Measurements from ENCODE around the gene ATP8B3.

The ATP8B3 gene

DNA sequence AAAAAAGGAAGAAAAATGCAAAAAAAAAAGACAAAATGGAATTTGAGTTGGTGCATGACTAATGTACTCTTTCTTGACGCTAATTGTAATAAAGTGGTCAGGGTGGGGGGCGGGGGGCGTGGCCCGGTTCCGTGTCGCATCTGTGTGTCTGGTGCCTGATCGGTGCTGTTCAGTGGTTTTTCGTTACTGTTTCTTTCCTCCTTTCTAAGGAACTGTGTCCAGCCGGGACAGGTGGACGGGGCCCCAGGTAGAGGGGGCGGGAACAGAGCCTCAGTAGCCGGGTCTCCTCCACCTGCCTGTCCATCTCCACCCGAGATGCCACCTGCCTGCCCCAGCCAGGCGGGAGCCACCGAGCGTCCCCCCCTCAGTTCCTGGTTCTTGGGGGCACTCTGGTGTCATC is 32.5 kb downstream of the ATP8B3 start:
- TF ChIP-seq SIN3A (IDR thresholded peaks at IDR 0.05; ENCODE audit: borderline replicate concordance, insufficient read depth, low read length) (no peak), FOXP2 (optimal IDR thresholded peaks at IDR 0.05; ENCODE audit: borderline replicate concordance, extremely low read depth, extremely low read length, insufficient read depth) (no peak), POLR2AphosphoS5 (IDR thresholded peaks at IDR 0.05; ENCODE audit: low read depth, low read length) (no peak), TAF1 (IDR thresholded peaks at IDR 0.05; ENCODE audit: borderline replicate concordance, insufficient read depth, low read length) (no peak)
- TF ChIP-seq, protein P1, sequence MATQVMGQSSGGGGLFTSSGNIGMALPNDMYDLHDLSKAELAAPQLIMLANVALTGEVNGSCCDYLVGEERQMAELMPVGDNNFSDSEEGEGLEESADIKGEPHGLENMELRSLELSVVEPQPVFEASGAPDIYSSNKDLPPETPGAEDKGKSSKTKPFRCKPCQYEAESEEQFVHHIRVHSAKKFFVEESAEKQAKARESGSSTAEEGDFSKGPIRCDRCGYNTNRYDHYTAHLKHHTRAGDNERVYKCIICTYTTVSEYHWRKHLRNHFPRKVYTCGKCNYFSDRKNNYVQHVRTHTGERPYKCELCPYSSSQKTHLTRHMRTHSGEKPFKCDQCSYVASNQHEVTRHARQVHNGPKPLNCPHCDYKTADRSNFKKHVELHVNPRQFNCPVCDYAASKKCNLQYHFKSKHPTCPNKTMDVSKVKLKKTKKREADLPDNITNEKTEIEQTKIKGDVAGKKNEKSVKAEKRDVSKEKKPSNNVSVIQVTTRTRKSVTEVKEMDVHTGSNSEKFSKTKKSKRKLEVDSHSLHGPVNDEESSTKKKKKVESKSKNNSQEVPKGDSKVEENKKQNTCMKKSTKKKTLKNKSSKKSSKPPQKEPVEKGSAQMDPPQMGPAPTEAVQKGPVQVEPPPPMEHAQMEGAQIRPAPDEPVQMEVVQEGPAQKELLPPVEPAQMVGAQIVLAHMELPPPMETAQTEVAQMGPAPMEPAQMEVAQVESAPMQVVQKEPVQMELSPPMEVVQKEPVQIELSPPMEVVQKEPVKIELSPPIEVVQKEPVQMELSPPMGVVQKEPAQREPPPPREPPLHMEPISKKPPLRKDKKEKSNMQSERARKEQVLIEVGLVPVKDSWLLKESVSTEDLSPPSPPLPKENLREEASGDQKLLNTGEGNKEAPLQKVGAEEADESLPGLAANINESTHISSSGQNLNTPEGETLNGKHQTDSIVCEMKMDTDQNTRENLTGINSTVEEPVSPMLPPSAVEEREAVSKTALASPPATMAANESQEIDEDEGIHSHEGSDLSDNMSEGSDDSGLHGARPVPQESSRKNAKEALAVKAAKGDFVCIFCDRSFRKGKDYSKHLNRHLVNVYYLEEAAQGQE (IDR thresholded peaks at IDR 0.05; ENCODE audit: insufficient read depth in 1 of 2, low read depth in 2 of 2, low read length in 2 of 2), result no peak

DNA sequence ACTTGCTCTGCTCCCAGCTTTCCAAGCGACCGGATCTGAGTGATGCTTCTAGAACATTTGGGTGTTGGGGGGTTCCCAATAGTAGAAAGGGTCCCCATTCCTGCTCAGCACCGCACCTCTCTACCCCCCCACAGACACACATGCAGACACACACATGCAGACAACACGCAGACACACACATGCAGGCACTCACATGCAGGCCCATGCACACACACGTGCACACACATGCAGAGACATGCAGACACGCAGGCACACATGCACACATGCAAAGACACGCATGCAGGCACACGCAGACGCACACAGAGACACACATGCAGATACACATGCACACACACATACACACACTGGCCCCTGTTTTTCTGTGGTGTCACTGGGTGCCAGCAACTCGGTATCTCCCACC is 34.9 kb downstream of the ATP8B3 start:
- TF ChIP-seq SIN3A (IDR thresholded peaks at IDR 0.05; ENCODE audit: borderline replicate concordance, insufficient read depth, low read length) (no peak), TAF1 (IDR thresholded peaks at IDR 0.05; ENCODE audit: borderline replicate concordance, insufficient read depth, low read length) (no peak), FOXP2 (optimal IDR thresholded peaks at IDR 0.05; ENCODE audit: borderline replicate concordance, extremely low read depth, extremely low read length, insufficient read depth) (no peak), POLR2AphosphoS5 (IDR thresholded peaks at IDR 0.05; ENCODE audit: low read depth, low read length) (no peak)
- TF ChIP-seq, protein P1 (IDR thresholded peaks at IDR 0.05; ENCODE audit: insufficient read depth in 1 of 2, low read depth in 2 of 2, low read length in 2 of 2), result no peak

DNA sequence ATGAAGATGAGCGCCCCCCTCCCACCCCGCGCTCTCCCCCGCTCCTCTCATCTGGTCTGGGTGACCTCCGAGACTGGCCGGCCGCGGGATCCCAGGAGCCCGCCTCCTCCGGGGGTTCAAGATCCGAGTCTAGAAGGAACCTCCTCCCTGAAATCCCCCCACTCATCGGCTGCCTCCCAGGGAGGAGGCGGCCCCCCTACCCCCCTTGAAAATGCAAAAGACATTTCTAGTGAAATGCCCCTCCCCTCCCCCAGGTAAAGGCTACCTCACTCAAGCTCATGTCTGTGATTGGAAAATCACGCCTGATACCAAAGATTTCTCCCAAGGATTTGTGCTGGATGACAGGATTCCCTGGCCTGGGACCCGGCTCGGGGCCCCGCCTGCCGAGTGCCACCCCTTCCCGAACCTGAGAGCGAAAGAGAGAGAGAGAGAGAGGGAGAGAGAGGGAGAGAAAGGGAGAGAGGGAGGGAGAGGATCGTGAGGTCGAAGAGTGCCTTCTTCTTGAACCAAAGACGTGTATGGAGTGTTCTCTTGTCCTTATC is 35.4 kb downstream of the ATP8B3 start:
- no peak for TF ChIP-seq SIN3A (IDR thresholded peaks at IDR 0.05; ENCODE audit: borderline replicate concordance, insufficient read depth, low read length)
- TF ChIP-seq, protein P1 (IDR thresholded peaks at IDR 0.05; ENCODE audit: insufficient read depth in 1 of 2, low read depth in 2 of 2, low read length in 2 of 2), result no peak
- TF ChIP-seq POLR2AphosphoS5 (IDR thresholded peaks at IDR 0.05; ENCODE audit: low read depth, low read length), result no peak
- no peak for TF ChIP-seq FOXP2 (optimal IDR thresholded peaks at IDR 0.05; ENCODE audit: borderline replicate concordance, extremely low read depth, extremely low read length, insufficient read depth)
- no peak for TF ChIP-seq TAF1 (IDR thresholded peaks at IDR 0.05; ENCODE audit: borderline replicate concordance, insufficient read depth, low read length)

DNA sequence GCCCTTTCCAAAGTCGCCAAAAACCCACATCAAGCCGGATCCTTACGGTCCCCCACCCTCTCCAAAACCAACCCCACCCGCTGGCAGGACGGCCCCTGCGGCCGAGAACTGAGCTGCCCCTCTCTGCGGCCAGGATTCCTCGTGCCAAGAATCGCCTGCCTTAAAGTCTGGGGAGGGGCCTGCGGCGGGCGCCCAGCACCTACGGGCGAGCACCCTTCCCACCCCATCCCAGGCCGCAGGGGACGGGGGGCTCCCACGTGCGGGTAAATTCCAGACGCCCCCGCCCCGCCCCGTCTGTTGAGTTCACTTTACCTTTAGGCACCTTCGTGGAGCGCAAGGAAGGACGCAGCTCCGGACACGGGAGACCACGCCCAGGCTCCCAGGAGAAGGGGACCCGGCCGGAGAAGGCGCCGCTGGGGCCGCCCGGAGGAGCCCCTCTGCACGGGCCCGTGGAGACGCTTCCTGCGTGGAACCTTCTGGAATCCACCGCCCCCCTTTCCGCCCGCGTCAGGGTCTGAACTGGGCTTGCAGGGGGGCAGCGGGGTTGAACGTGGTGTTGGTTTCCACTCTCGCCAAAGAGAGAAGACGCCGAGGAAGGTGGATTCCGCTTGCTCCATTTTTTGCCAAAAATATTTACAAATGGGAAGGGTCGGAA is 36.0 kb downstream of the ATP8B3 start:
- no peak for TF ChIP-seq SIN3A (IDR thresholded peaks at IDR 0.05; ENCODE audit: borderline replicate concordance, insufficient read depth, low read length)
- TF ChIP-seq, protein P1 (IDR thresholded peaks at IDR 0.05; ENCODE audit: insufficient read depth in 1 of 2, low read depth in 2 of 2, low read length in 2 of 2), result no peak
- TF ChIP-seq FOXP2 (optimal IDR thresholded peaks at IDR 0.05; ENCODE audit: borderline replicate concordance, extremely low read depth, extremely low read length, insufficient read depth), result no peak
- no peak for TF ChIP-seq TAF1 (IDR thresholded peaks at IDR 0.05; ENCODE audit: borderline replicate concordance, insufficient read depth, low read length)
- TF ChIP-seq POLR2AphosphoS5 (IDR thresholded peaks at IDR 0.05; ENCODE audit: low read depth, low read length), result no peak
